ENCODE data around the gene CDKN1A.

CDKN1A gene

DNA sequence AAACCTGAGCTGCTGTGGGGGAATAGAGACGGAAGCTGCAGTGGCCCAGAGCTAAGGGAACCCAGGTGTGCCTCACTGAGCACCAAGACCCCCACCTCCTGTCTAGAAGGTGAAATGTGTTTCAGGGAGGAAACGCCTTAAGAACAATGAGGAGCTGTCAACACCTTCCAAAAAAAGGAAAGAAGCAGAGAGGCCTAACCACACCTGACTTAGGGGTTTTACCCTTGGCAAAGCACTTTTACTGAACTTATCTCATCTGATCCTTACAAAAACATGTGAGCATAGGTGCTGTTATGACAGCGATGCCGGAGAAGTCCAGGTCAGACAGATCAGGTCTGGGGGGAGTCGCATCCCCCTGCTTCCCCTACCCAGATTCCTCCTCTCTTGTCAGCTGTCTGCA is 16.1 kb upstream of the CDKN1A start:
- no peak for DNase-seq (ENCODE audit: low spot score)
- TF ChIP-seq CTCF (IDR thresholded peaks at IDR 0.05; ENCODE audit: borderline replicate concordance, control extremely low read depth, extremely low read depth, insufficient read depth, missing control alignments) = no peak
- in situ Hi-C loops (cut with MboI; ENCODE audit: low sequenced_read_pairs, unreplicated experiment) = no loop called here

DNA sequence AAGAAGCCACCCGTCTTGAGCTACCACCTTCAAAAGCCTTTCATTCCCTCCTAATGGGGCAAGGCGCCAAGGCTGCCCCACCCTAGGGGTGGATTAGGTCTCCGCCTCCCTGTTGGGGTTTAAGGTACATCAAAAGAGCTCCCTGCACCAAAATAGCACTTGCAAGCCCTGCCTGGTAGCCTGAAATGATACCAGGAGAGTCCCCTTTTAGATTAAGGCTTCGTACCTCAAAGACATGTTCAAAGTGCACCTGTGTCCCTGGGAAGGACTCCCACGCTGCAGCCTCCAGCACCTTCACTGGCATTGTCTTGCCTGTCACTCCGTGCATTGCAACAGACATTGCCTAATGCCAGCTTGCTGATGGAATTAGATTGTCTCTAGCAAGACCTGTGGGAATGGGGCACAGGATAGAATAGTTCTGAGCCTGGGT is 15.7 kb upstream of the CDKN1A start:
- in situ Hi-C loops (cut with MboI; ENCODE audit: low sequenced_read_pairs, unreplicated experiment) = no loop called here
- no peak for DNase-seq (ENCODE audit: low spot score)
- no peak for TF ChIP-seq CTCF (IDR thresholded peaks at IDR 0.05; ENCODE audit: borderline replicate concordance, control extremely low read depth, extremely low read depth, insufficient read depth, missing control alignments)

DNA sequence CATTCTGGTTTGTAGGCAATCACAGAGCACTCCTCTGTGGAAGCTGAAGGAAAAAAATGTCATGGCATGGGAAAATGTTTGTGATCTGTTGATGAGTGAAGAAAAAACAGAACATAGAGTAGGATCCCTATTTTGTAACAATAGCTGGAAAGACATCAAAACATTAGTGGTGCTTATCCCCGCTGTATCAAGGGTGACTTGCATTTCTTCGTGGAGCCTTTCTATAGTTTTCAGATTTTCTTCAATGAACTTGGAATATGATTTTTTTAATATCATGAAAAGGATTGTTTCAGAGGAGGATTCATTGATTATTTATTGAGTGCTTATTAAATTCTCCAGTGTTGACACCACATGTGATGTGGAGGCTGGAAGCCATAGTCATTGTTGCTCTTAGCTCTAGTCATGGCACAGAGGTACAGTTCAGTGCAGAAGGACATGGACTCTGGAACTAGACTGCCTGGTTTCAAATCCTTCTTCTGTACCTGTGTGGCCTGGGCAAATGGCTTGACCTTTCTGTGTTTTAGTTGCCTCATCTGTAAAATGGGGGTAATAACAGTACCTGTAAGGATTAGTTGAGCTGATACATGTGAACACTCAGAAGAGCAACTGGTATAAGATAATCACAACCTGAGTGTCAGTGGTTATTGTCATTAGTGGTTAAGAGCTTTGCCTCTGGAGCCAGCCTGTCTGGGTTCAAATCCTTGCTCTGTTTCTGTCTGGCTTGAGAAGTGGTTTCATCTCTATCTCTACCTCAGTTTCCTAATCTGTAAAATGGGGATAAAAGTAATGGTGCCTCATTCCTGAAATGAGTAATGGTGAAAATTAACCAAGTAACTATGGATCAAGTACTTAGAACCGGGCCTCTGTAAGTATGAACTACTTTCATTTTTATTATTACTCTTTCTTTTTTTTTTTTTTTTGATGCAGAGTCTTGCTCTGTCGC is 14.7 kb upstream of the CDKN1A start:
- in situ Hi-C loops (cut with MboI; ENCODE audit: low sequenced_read_pairs, unreplicated experiment) = no loop called here
- TF ChIP-seq CTCF (IDR thresholded peaks at IDR 0.05; ENCODE audit: borderline replicate concordance, control extremely low read depth, extremely low read depth, insufficient read depth, missing control alignments) = no peak
- no peak for DNase-seq (ENCODE audit: low spot score)

GRCh38 chr6:36665180-36665579 is 13.3 kb upstream of the CDKN1A start:
- in situ Hi-C loops (cut with MboI; ENCODE audit: low sequenced_read_pairs, unreplicated experiment) = no loop called here
- no peak for TF ChIP-seq CTCF (IDR thresholded peaks at IDR 0.05; ENCODE audit: borderline replicate concordance, control extremely low read depth, extremely low read depth, insufficient read depth, missing control alignments)
- no peak for DNase-seq (ENCODE audit: low spot score)

GRCh38 chr6:36666287-36666686 is 12.2 kb upstream of the CDKN1A start:
- no peak for TF ChIP-seq CTCF (IDR thresholded peaks at IDR 0.05; ENCODE audit: borderline replicate concordance, control extremely low read depth, extremely low read depth, insufficient read depth, missing control alignments)
- DNase-seq (ENCODE audit: low spot score) = no peak
- in situ Hi-C loops (cut with MboI; ENCODE audit: low sequenced_read_pairs, unreplicated experiment) = no loop called here

- DNase-seq (ENCODE audit: low spot score) = peak; percentile 76
- peak; percentile 4 for TF ChIP-seq CTCF (IDR thresholded peaks at IDR 0.05; ENCODE audit: borderline replicate concordance, control extremely low read depth, extremely low read depth, insufficient read depth, missing control alignments)
- in situ Hi-C loops (cut with MboI; ENCODE audit: low sequenced_read_pairs, unreplicated experiment) = no loop called here
These were observed 11.5 kb upstream of the CDKN1A start for GRCh38 chr6:36666826-36667591.

Measured in GM13976 (cell line).